ENCODE results near the gene RAB1B. TPM values are rescaled to one million over a fixed set of nuclear protein-coding genes. Genes with fewer than 3 reads are reported as not detected.

RAB1B gene
- total RNA-seq, 4 donors from 2014 or later = 79.0 to 124 (median 115) TPM

DNA sequence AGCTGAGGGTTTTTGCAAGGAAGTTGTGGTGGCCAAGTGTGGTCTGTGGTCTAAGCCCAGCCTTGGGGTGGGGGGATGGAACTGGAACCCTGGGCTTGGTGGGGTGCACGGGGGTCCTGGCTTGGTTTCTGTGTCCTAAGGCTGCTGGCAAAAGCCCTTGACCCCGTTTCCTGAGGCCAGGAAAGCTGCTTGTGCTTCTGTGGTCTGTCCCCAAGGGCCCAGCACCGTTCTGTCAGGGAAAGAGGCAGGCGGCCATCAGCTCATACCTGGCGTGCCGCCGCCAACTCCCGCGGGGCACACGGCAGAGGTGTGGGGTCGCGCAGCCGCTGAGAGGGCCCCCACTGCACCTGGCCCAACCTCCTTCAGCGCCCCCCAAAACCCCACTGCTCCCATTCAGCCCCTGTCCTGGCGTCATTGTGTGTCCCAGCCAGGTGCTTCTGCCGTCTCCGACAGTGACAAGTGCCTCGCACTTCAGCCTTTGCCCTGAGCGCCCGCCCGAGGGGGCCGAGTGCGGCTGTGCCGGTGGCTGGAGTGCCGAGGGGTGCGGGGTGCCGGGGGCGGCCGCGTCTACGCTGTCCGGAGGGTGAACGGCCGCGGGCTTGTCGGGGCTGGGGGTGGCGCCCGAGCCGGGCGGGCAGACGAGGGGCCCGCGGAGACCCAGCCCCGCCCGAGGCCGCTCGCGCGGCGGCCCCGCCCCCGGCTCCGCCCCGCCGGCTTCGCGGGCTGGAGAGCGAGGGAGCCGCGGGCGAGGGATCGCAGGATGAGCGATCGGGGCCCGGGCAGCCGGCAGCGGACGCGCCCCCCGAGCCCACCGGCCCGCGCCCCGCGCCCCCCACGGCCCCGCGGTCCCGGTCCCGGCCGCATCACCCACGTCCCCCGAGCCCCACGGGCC, 9.3 kb downstream of the RAB1B start, which contains the start of gene CNIH2:
Gene CNIH2, plus strand, starts transcription at position 705 of the 892 bp plus-strand sequence. CDS start 282 bp downstream, outside the sequence.
- Histone ChIP-seq H3K4me1 (peaks cover 40% of the 10 kb centered on the region), H3K36me3 (peaks cover 43% of the 10 kb centered on the region), H3K9me3 (no peaks in the 10 kb centered on the region), H3K27ac (no peak within 1 kb of the TSS), H3K27me3 (no peaks in the 10 kb centered on the region), H3K4me3 (peak within 1 kb of the TSS; percentile 42)
- WGBS = 4% methylated on average over 20 of the region's 84 CpGs
- no peak for DNase-seq (ENCODE audit: low spot score in 2 of 2)
- TF ChIP-seq EP300 (IDR thresholded peaks at IDR 0.05) (no peak), POLR2AphosphoS5 (IDR thresholded peaks at IDR 0.05) (no peak), POLR2A (IDR thresholded peaks at IDR 0.05) (no peak)
- TF ChIP-seq, protein P1, sequence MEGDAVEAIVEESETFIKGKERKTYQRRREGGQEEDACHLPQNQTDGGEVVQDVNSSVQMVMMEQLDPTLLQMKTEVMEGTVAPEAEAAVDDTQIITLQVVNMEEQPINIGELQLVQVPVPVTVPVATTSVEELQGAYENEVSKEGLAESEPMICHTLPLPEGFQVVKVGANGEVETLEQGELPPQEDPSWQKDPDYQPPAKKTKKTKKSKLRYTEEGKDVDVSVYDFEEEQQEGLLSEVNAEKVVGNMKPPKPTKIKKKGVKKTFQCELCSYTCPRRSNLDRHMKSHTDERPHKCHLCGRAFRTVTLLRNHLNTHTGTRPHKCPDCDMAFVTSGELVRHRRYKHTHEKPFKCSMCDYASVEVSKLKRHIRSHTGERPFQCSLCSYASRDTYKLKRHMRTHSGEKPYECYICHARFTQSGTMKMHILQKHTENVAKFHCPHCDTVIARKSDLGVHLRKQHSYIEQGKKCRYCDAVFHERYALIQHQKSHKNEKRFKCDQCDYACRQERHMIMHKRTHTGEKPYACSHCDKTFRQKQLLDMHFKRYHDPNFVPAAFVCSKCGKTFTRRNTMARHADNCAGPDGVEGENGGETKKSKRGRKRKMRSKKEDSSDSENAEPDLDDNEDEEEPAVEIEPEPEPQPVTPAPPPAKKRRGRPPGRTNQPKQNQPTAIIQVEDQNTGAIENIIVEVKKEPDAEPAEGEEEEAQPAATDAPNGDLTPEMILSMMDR (IDR thresholded peaks at IDR 0.05) = no peak

DNA sequence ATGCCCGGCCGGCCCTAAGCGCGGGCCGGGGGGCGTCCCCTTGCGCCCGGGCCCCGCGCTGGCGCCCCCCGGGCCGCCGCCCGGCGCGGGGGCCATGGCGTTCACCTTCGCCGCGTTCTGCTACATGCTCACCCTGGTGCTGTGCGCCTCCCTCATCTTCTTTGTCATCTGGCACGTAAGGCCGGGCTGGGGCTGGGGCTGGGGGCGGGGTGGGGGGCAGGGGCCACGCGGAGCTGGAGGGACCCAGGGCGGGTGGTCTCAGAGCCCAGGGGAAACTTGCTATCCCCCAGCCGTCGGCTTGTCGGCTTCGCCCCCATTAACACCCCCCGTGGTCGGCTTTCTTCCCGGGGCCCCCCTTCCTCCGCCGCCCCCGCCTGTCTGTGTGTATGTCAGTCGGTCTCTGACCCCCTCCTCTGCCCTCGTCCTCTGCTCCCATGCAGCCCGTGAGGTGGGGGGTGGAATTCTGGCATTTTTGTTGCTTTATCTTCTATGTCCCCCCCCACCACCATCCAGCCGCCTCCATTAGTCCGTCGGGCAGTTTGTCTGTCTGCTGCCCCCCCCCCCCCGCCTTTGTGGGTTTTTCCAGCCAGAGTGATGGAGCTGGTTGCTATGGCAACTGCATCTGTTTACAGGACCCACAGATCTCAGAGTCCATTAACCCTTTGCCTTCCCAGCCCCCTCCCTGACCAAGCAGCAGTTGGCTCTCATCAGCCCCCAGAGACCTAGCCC, 10.1 kb downstream of the RAB1B start:
- 5% methylated on average over 15 of the region's 45 CpGs for WGBS
- TF ChIP-seq, protein P1 (IDR thresholded peaks at IDR 0.05) = no peak
- no peak for TF ChIP-seq POLR2A (IDR thresholded peaks at IDR 0.05)
- TF ChIP-seq POLR2AphosphoS5 (IDR thresholded peaks at IDR 0.05) = no peak
- TF ChIP-seq EP300 (IDR thresholded peaks at IDR 0.05) = no peak
- Histone ChIP-seq H3K4me3 (peak overlapping the region; percentile 42), H3K9me3 (no peaks in the 10 kb centered on the region), H3K4me1 (peaks cover 41% of the 10 kb centered on the region), H3K36me3 (peaks cover 35% of the 10 kb centered on the region), H3K27ac (no peak overlapping the region), H3K27me3 (no peaks in the 10 kb centered on the region)
- DNase-seq (ENCODE audit: low spot score in 2 of 2) = no peak

DNA sequence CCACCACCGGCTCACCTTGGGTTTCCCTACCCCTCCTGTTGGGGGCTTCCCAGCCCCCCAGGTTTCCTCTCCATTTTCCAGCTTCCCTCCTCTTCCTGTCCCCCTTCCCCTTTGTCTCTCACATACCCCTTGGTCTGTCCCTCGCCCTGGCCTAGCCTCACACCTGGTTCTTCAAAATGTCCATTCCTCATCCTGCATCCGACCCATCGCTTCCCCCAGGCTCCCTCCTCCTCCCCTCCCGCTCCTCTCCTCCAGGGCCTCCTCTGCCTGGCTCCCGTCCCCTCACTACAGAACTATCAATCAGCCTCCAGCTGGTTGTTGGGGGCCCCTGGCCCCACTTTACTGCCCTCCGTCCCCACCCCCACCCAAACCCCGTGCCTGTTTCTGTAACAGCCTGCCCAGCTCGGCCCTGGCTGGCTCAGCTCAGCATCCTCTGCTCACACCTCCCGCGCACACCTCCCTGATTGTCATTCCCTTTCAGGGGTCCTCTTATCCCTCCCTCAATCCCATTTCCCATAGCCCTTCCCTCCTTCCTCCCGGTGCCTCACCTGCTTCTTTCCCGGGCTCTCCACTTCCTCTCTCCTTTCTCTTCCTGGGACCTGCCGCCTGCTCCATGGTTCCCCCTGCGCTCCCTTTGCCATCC, 10.8 kb downstream of the RAB1B start:
- 72% methylated on average over 15 of the region's 15 CpGs for WGBS
- no peak overlapping the region for H3K27ac ChIP-seq
- no peak overlapping the region for H3K4me3 ChIP-seq
- no peaks in the 10 kb centered on the region for H3K27me3 ChIP-seq
- peaks cover 34% of the 10 kb centered on the region for H3K4me1 ChIP-seq
- H3K9me3 ChIP-seq = no peaks in the 10 kb centered on the region
- no peak for DNase-seq (ENCODE audit: low spot score in 2 of 2)
- peaks cover 30% of the 10 kb centered on the region for H3K36me3 ChIP-seq
- TF ChIP-seq, protein P1 (IDR thresholded peaks at IDR 0.05) = no peak
- no peak for TF ChIP-seq EP300 (IDR thresholded peaks at IDR 0.05)
- TF ChIP-seq POLR2A (IDR thresholded peaks at IDR 0.05) = no peak
- no peak for TF ChIP-seq POLR2AphosphoS5 (IDR thresholded peaks at IDR 0.05)

DNA sequence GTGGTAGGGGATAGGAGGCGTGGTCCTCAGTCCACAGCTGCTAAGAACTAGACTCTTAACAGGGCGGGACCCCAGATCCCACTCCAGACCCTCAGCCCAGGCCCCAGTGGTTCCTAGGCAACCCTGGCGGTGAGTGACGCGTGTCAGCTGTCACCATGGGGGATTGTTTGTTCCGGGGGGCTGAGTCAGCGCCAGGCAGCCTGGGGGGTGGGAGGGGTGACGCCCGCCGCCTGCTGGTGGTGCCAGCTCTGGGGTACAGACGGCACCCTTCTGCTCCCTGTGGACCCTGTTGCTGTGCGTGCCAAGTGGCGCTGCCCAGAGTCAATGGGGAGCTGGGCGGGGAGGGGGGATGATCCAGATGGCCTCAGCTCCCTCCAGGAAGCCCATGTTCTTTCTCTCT, 12.0 kb downstream of the RAB1B start:
- no CpG with 5 or more reads among the region's 14 CpGs for WGBS
- TF ChIP-seq POLR2A (IDR thresholded peaks at IDR 0.05) = no peak
- TF ChIP-seq POLR2AphosphoS5 (IDR thresholded peaks at IDR 0.05) = no peak
- no peak for DNase-seq (ENCODE audit: low spot score in 2 of 2)

DNA sequence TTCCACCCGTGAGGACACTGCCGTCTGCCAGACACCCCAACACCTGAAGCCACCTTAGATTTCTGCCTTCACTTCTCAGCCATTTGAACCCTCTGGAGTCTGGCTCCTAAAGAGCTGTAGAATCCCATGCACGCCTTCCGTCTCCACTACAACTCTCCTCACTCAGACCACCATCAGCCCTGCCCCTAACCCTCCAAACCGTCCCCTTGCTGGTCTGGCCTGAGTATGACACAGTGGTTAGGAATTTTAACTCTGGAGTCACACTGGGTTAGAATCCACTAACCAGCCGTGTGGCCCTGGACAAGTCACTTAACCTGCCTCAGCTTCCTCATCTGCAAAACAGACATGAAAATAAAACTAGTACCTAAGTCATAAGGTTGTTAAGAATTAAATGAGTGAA, 12.6 kb downstream of the RAB1B start:
- 80% methylated on average over 6 of the region's 6 CpGs for WGBS
- no peaks in the 10 kb centered on the region for H3K9me3 ChIP-seq
- peaks cover 20% of the 10 kb centered on the region for H3K36me3 ChIP-seq
- peaks cover 26% of the 10 kb centered on the region for H3K4me1 ChIP-seq
- no peak overlapping the region for H3K27ac ChIP-seq
- H3K27me3 ChIP-seq = no peaks in the 10 kb centered on the region
- TF ChIP-seq POLR2A (IDR thresholded peaks at IDR 0.05) = no peak
- TF ChIP-seq POLR2AphosphoS5 (IDR thresholded peaks at IDR 0.05) = no peak
- TF ChIP-seq, protein P1 (IDR thresholded peaks at IDR 0.05) = no peak
- TF ChIP-seq EP300 (IDR thresholded peaks at IDR 0.05) = no peak
- H3K4me3 ChIP-seq = no peak overlapping the region
- DNase-seq (ENCODE audit: low spot score in 2 of 2) = no peak

More for the DNA sequence above, 12.0 kb downstream of the RAB1B start:
- Histone ChIP-seq H3K4me1 (peaks cover 26% of the 10 kb centered on the region), H3K9me3 (no peaks in the 10 kb centered on the region), H3K36me3 (peaks cover 26% of the 10 kb centered on the region), H3K27ac (no peak overlapping the region), H3K4me3 (no peak overlapping the region), H3K27me3 (no peaks in the 10 kb centered on the region)
